Activated CD8-positive, alpha-beta memory T cell treated with anti-CD3 and anti-CD28 coated beads for 24 hours (primary cell): ENCODE data around the gene SUZ12.
"Not testable (repeated sequence)": the region's sequence is repeated elsewhere in the genome, so short reads cannot be mapped to it uniquely, and the experiment has no call there.

ENCODE experiments used
- DNase-seq: peaks from one replicate; pipeline ENCODE4 v3.0.0-alpha.2; 2020

SUZ12 gene

GRCh38 chr17:32042266-32042665 is 105.5 kb downstream of the SUZ12 start:
- DNase-seq = not testable (repeated sequence)

GRCh38 chr17:32045611-32046010 is 108.8 kb downstream of the SUZ12 start:
- not testable (repeated sequence) for DNase-seq

GRCh38 chr17:32047663-32048062 is 110.9 kb downstream of the SUZ12 start:
- not testable (repeated sequence) for DNase-seq
